ENCODE data around the gene DZIP3. TPM values are rescaled to one million over a fixed set of nuclear protein-coding genes. Genes with fewer than 3 reads are reported as not detected.

DZIP3 gene
- total and polyA plus RNA-seq, 2 of the 13 experiments (the other 11 are each of a cell fraction or from before 2014, with no cell fraction given), result 11.3 to 17.3 TPM

DNA sequence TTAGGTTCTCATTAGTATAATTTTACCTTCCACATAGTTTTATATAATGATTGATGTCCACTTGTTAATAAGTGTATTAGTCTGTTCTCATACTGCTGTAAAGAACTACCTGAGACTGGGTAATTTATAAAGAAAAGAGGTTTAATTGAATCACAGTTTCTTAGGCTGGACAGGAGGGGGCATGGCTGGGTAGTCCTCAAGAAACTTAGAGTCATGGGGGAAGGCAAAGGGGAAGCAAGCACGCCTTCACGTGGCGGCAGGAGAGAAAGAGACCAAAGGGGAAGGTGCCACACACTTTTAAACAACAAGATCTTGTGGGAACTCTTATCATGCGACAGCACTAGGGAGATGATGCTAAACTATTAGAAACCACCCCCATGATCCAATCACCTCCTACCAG, 19.2 kb downstream of the DZIP3 start:
- ChIA-PET CTCF (ENCODE audit: low intra/inter-chr PET ratio, low total read pairs) (no interaction called here), POLR2A (no interaction called here)
- Histone ChIP-seq H4K20me1 (ENCODE audit: insufficient read depth, low read length) (no peaks in the 10 kb centered on the region), H3K4me2 (ENCODE audit: low read depth, low read length) (no peak overlapping the region), H3K36me3 (replicated peaks in 1 of 2; ENCODE audit: control insufficient read depth in 1 of 2, insufficient read depth in 2 of 2, low read length in 2 of 2) (no peaks in the 10 kb centered on the region), H3K27ac (ENCODE audit: extremely low read length, insufficient read depth, low read length) (no peak overlapping the region), H3K9me3 (ENCODE audit: low read length) (no peaks in the 10 kb centered on the region), H3K79me2 (ENCODE audit: insufficient read depth, low read length) (no peaks in the 10 kb centered on the region), H2AFZ (ENCODE audit: low read length) (no peak overlapping the region), H3K27me3 (ENCODE audit: control insufficient read depth in 1 of 2, insufficient read depth in 2 of 2, low read length in 2 of 2) (no peaks in the 10 kb centered on the region), H3K4me3 (replicated peaks in 1 of 3; ENCODE audit: insufficient read depth in 1 of 3, low read depth in 2 of 3, low read length in 3 of 3) (no peak overlapping the region), H3K4me1 (ENCODE audit: insufficient read depth, low read length) (no peaks in the 10 kb centered on the region), H3K9ac (ENCODE audit: insufficient read depth, low read depth, low read length) (no peak overlapping the region)
- no peak for TF ChIP-seq KLF15 (CRISPR knock-in tag; IDR thresholded peaks at IDR 0.05; ENCODE audit: borderline replicate concordance)
- no peak for TF ChIP-seq ASH2L (IDR thresholded peaks at IDR 0.05; ENCODE audit: insufficient read length, low read depth, low read length)
- no peak for TF ChIP-seq ZNF503 (CRISPR knock-in tag; IDR thresholded peaks at IDR 0.05)
- TF ChIP-seq HDAC6 (IDR thresholded peaks at IDR 0.05; ENCODE audit: low read depth, low read length), result no peak
- no peak for TF ChIP-seq JUNB (CRISPR knock-in tag; IDR thresholded peaks at IDR 0.05; ENCODE audit: borderline replicate concordance)
- TF ChIP-seq AKAP8 (CRISPR knock-in tag; IDR thresholded peaks at IDR 0.05), result no peak
- DNase-seq (ENCODE audit: low spot score) (no peak), ATAC-seq (no peak), FAIRE-seq (no peak)
- BruUV-seq (replicated peaks), result no TSS peak
- in situ Hi-C loops (cut with HindIII; ENCODE audit: extremely low pct_ligation_motif_present, low pct_unique_long_range_greater_than_20kb), result no loop called here
- intact Hi-C loops (cut with micrococcal nuclease; ENCODE audit: unreplicated experiment), result no loop called here
- WGBS (ENCODE audit: low lambda C conversion rate), result 97% methylated on average over 4 of the region's 4 CpGs

DNA sequence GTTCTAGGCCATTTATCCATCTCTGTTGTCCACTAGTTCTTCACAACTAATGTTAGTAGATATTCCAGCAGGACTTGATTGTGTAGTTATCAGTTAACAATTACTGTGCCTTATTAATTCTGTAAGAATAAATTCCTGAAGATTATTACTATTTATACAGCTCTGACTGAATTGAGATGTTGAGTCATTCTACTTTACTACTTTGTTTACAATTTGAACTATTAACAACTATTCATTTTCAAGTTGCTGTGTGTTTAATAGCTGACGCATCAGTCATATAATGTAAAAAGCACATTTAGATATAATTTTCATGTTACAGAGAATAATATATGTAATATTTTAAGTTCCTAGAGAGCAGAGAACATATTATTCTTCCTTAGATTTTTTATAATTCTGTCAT, 21.1 kb downstream of the DZIP3 start:
- H3K9ac ChIP-seq (ENCODE audit: insufficient read depth, low read depth, low read length), result no peak overlapping the region
- 94% methylated on average over 1 of the region's 1 CpG for WGBS (ENCODE audit: low lambda C conversion rate)
- BruUV-seq (replicated peaks), result no TSS peak
- no peak overlapping the region for H3K4me2 ChIP-seq (ENCODE audit: low read depth, low read length)
- POLR2A ChIA-PET, result no interaction called here
- H4K20me1 ChIP-seq (ENCODE audit: insufficient read depth, low read length), result no peaks in the 10 kb centered on the region
- ATAC-seq, result no peak
- H3K4me3 ChIP-seq (replicated peaks in 1 of 3; ENCODE audit: insufficient read depth in 1 of 3, low read depth in 2 of 3, low read length in 3 of 3), result no peak overlapping the region
- intact Hi-C loops (cut with micrococcal nuclease; ENCODE audit: unreplicated experiment) (no loop called here), in situ Hi-C loops (cut with HindIII; ENCODE audit: extremely low pct_ligation_motif_present, low pct_unique_long_range_greater_than_20kb) (no loop called here)
- no peaks in the 10 kb centered on the region for H3K4me1 ChIP-seq (ENCODE audit: insufficient read depth, low read length)
- H3K36me3 ChIP-seq (replicated peaks in 1 of 2; ENCODE audit: control insufficient read depth in 1 of 2, insufficient read depth in 2 of 2, low read length in 2 of 2), result no peaks in the 10 kb centered on the region
- FAIRE-seq, result no peak
- no peaks in the 10 kb centered on the region for H3K9me3 ChIP-seq (ENCODE audit: low read length)
- H3K27ac ChIP-seq (ENCODE audit: extremely low read length, insufficient read depth, low read length), result no peak overlapping the region
- H2AFZ ChIP-seq (ENCODE audit: low read length), result no peak overlapping the region
- no peaks in the 10 kb centered on the region for H3K79me2 ChIP-seq (ENCODE audit: insufficient read depth, low read length)
- CTCF ChIA-PET (ENCODE audit: low intra/inter-chr PET ratio, low total read pairs), result no interaction called here
- DNase-seq (ENCODE audit: low spot score), result no peak
- H3K27me3 ChIP-seq (ENCODE audit: control insufficient read depth in 1 of 2, insufficient read depth in 2 of 2, low read length in 2 of 2), result no peaks in the 10 kb centered on the region
- TF ChIP-seq MBNL3 (CRISPR knock-in tag; conservative IDR thresholded peaks at IDR 0.05) (no peak), ZFP36L2 (CRISPR knock-in tag; IDR thresholded peaks at IDR 0.05) (no peak), KMT2A (CRISPR knock-in tag; IDR thresholded peaks at IDR 0.05) (no peak), NR2F6 (IDR thresholded peaks at IDR 0.05) (no peak), NR2F6 (CRISPR knock-in tag; IDR thresholded peaks at IDR 0.05) (no peak), ZNF235 (CRISPR knock-in tag; IDR thresholded peaks at IDR 0.05; ENCODE audit: borderline replicate concordance) (no peak), MIER2 (CRISPR knock-in tag; IDR thresholded peaks at IDR 0.05) (no peak), IRX3 (CRISPR knock-in tag; IDR thresholded peaks at IDR 0.05; ENCODE audit: borderline replicate concordance, low read depth) (no peak), ZNF720 (CRISPR knock-in tag; IDR thresholded peaks at IDR 0.05) (no peak), ZNF780A (CRISPR knock-in tag; IDR thresholded peaks at IDR 0.05) (no peak), ZXDC (CRISPR knock-in tag; IDR thresholded peaks at IDR 0.05) (no peak), POLR2G (IDR thresholded peaks at IDR 0.05; ENCODE audit: low read depth, low read length) (no peak)
